ENCODE measurements around the gene TTC39C. TPM values are rescaled to one million over a fixed set of nuclear protein-coding genes. Genes with fewer than 3 reads are reported as not detected.

Gene TTC39C
- total and polyA plus RNA-seq, 2 donors (not counting 3 experiments of a cell fraction or from before 2014, with no cell fraction given), result 0.61 to 6.2 TPM

- Histone ChIP-seq H3K9ac (replicated peaks; ENCODE audit: extremely low read depth, insufficient read depth, low read length) (no peak overlapping the region), H4K20me1 (replicated peaks; ENCODE audit: control insufficient read depth, extremely low read depth, insufficient read depth, low read length) (no peaks in the 10 kb centered on the region), H3K4me1 (ENCODE audit: control insufficient read depth, extremely low read depth, insufficient read depth, low read length) (no peaks in the 10 kb centered on the region), H3K79me2 (ENCODE audit: control insufficient read depth, insufficient read depth, low read length) (no peaks in the 10 kb centered on the region), H3K9me3 (replicated peaks; ENCODE audit: control insufficient read depth, insufficient read depth, low read length) (no peaks in the 10 kb centered on the region), H3K36me3 (ENCODE audit: control insufficient read depth in 2 of 2, extremely low read depth in 1 of 2, insufficient read depth in 2 of 2, low read length in 2 of 2) (no peaks in the 10 kb centered on the region), H3K9me1 (replicated peaks; ENCODE audit: control insufficient read depth, extremely low read depth, insufficient read depth, low read length) (no peaks in the 10 kb centered on the region), H2AFZ (ENCODE audit: low read depth, low read length) (no peak overlapping the region), H3K27ac (ENCODE audit: insufficient read depth, low read depth, low read length) (no peak overlapping the region), H3K4me3 (replicated peaks in 1 of 3; ENCODE audit: insufficient read depth in 1 of 3, low read depth in 1 of 3, low read length in 3 of 3) (no peak overlapping the region), H3K4me2 (ENCODE audit: insufficient read depth, low read length) (no peak overlapping the region), H3K27me3 (ENCODE audit: control insufficient read depth in 2 of 2, insufficient read depth in 2 of 2, low read length in 2 of 2) (no peaks in the 10 kb centered on the region)
- dilution Hi-C loops (cut with MboI; ENCODE audit: extremely low pct_ligation_motif_present, low sequenced_read_pairs), result no loop called here
- DNase-seq (ENCODE audit: low read depth, low spot score) (no peak), FAIRE-seq (no peak)
- TF ChIP-seq JUN (IDR thresholded peaks at IDR 0.05; ENCODE audit: borderline replicate concordance, insufficient read depth, insufficient read length, low read depth) (no peak), POLR2A (IDR thresholded peaks at IDR 0.05; ENCODE audit: low read depth, low read length) (no peak), FOS (IDR thresholded peaks at IDR 0.05; ENCODE audit: borderline replicate concordance, insufficient read depth, low read length) (no peak), GATA2 (IDR thresholded peaks at IDR 0.05; ENCODE audit: insufficient read depth, insufficient read length, low read depth, low read length) (no peak), MYC (IDR thresholded peaks at IDR 0.05; ENCODE audit: low read depth, low read length) (no peak), POLR2AphosphoS5 (IDR thresholded peaks at IDR 0.05; ENCODE audit: insufficient read depth, low read depth, low read length) (no peak), EZH2 (IDR thresholded peaks at IDR 0.05; ENCODE audit: borderline replicate concordance, low read depth, low read length, severe bottlenecking) (no peak), MAX (IDR thresholded peaks at IDR 0.05; ENCODE audit: insufficient read depth, insufficient read length) (no peak), CTCF (IDR thresholded peaks at IDR 0.05; ENCODE audit: extremely low read depth in 1 of 2, insufficient read depth in 1 of 2, low read depth in 1 of 2, low read length in 2 of 2) (no peak)
- ChIA-PET POLR2A (no interaction called here), CTCF (interaction anchor here (0.9 kb wide), 1 partner anchor 14 kb away, joined by 3 read pairs; no protein-coding TSS in a partner anchor)
- BruUV-seq (replicated peaks), result no TSS peak
- intact Hi-C loops (cut with micrococcal nuclease), result no loop called here
Observed at GRCh38 chr18:24041691-24042090, 27.1 kb downstream of the TTC39C start.
